ENCODE results near the gene HOXB7.
A peak's percentile ranks its signal among the peaks of the same experiment; 100 is the strongest.

HOXB7 gene

DNA sequence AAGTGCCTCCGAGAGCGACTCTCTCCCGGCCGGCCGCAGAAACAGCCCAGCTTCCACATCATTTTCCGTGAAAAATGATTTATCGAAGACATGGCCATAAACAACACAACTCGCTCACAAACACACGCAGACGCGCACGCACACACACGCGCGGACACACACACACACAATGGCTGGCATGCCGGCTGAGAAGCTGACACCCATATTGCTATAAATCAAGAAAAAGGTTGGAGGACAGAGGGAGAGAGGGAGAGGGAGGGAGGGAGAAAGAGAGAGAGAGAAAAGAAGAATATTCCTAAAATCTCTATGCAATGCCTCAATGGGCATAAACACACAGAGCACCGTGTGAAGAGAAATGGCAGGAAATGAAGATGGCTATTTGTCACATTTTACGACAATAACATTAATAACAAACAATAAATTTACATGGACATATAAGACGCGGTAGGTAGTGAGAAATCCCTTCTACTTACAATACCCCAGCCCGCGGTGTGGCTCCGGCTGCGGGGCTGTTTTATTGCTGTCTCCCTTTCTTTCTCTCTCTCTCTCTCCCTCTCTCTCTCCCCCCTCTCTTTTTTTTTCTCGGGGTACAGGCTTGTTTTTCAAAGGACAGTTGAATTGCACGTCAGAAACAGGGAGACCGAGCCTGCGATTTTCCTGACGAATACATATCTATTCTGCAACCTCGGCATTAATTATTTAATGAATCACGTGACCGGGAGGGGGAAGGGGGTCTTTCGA is 42.1 kb downstream of the HOXB7 start:
- ChIA-PET POLR2A (interaction anchor here (0.6 to 2.3 kb wide), 4 partner anchors 12 to 26 kb away, joined by 3 to 17 read pairs (median 4); no protein-coding TSS in a partner anchor), CTCF (interaction anchor here (0.7 to 3.6 kb wide), 10 partner anchors 8 to 261 kb away, joined by 3 to 22 read pairs (median 3); no protein-coding TSS in a partner anchor)
- TF ChIP-seq, protein P1, sequence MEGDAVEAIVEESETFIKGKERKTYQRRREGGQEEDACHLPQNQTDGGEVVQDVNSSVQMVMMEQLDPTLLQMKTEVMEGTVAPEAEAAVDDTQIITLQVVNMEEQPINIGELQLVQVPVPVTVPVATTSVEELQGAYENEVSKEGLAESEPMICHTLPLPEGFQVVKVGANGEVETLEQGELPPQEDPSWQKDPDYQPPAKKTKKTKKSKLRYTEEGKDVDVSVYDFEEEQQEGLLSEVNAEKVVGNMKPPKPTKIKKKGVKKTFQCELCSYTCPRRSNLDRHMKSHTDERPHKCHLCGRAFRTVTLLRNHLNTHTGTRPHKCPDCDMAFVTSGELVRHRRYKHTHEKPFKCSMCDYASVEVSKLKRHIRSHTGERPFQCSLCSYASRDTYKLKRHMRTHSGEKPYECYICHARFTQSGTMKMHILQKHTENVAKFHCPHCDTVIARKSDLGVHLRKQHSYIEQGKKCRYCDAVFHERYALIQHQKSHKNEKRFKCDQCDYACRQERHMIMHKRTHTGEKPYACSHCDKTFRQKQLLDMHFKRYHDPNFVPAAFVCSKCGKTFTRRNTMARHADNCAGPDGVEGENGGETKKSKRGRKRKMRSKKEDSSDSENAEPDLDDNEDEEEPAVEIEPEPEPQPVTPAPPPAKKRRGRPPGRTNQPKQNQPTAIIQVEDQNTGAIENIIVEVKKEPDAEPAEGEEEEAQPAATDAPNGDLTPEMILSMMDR (IDR thresholded peaks at IDR 0.05; ENCODE audit: insufficient read depth, low read length, missing control alignments), result no peak
- peak overlapping the region; percentile 29 for H3K4me3 ChIP-seq (ENCODE audit: low read depth, low read length)
- no peak for DNase-seq (ENCODE audit: low read depth, low spot score)

DNA sequence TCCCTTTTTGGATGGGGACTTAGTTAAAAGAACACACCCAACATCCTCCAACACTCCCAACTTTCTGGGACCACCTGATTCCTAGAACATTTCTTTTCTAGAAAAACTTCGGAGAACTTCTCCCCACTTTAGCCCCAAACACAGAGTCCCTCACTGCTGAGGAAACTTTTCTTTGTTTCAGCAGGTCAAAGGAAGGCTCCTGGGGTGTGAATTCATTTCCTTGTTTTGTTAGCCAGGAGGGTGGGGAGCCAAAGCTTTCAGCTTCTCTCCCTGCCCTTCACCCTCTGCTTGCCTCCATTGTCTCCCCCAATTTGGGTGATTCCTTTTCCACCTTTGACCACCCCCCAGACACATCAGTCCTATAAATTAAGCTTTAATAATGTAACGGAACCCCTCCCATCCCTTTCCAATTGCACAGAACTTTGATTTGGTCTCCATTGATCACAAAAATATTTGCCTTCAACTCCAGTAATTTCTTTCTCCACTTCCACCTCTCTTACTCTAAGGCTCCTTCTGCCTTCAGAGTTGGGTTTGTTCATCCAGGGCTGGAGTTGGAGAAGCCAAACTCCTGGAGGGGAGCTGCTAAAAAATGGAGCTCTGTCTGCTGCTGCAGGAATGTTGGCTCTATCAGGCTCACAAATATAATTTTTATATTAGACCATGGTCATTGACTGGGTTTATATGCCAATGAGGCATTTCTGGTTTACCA is 43.0 kb downstream of the HOXB7 start:
- ChIA-PET CTCF (interaction anchor here (0.7 to 3.6 kb wide), 9 partner anchors 8 to 260 kb away, joined by 3 to 22 read pairs (median 3); no protein-coding TSS in a partner anchor), POLR2A (interaction anchor here (0.6 to 1.9 kb wide), 5 partner anchors 9 to 25 kb away, joined by 3 to 7 read pairs (median 4); no protein-coding TSS in a partner anchor)

DNA sequence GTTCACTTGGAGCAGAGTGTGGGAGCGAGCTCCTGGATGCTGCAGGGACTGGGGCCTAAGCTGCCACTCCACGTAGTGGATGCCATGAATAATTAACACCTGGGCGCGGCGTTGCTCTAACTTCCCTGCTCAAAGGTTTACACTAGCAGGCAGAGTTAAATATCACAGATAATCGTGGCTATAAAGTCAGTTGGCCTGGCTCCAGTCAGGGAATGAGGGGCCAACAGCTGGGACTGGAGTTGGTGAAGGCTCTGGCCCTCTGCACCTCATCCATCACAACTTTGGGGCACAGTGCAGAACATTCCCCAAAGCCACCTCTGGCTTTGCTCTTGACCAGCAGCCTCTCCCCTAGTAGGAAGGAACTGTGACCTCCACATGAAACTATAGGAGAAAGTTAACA is 43.6 kb downstream of the HOXB7 start:
- no peak for DNase-seq (ENCODE audit: low read depth, low spot score)
- no peak overlapping the region; the same call in 1 of the 2 replicates for H3K4me3 ChIP-seq (ENCODE audit: low read depth, low read length)
- TF ChIP-seq, protein P1 (IDR thresholded peaks at IDR 0.05; ENCODE audit: insufficient read depth, low read length, missing control alignments), result no peak
- ChIA-PET POLR2A (interaction anchor here (1.1 to 1.9 kb wide), 5 partner anchors 10 to 23 kb away, joined by 3 to 7 read pairs (median 4); partner anchors contain the start of gene HOXB3), CTCF (interaction anchor here (1.0 to 3.6 kb wide), 7 partner anchors 9 to 259 kb away, joined by 3 to 22 read pairs (median 4); no protein-coding TSS in a partner anchor)

More for the DNA sequence above, 43.0 kb downstream of the HOXB7 start:
- no peak for DNase-seq (ENCODE audit: low read depth, low spot score)
- TF ChIP-seq, protein P1 (IDR thresholded peaks at IDR 0.05; ENCODE audit: insufficient read depth, low read length, missing control alignments), result no peak
- no peak overlapping the region for H3K4me3 ChIP-seq (ENCODE audit: low read depth, low read length)

DNA sequence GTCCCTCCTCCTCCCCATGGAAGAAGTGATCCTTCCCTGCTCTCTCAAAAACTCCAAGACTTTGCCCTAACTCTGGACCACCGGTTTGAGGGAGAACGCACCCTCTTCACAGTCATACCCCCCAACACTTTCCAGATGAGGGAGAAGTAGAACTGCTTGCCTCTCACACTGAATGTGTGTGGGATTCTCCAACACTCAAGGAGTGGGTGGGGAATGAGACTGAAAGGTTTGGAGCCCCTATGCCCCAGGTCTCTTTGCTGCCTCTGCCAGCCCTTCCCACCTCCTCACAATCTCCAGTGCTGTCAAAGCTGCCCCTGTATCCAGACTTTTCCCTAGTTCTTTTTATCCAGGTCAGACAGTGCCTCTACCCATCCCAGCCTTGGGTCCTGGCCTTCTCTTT is 44.1 kb downstream of the HOXB7 start:
- POLR2A ChIA-PET, result interaction anchor here (1.1 to 1.9 kb wide), 5 partner anchors 8 to 23 kb away, joined by 3 to 7 read pairs (median 3); partner anchors contain the start of gene HOXB3
- CTCF ChIA-PET, result interaction anchor here (1.9 to 3.6 kb wide), 2 partner anchors 10 to 215 kb away, joined by 4 to 15 read pairs; no protein-coding TSS in a partner anchor
- H3K4me3 ChIP-seq (ENCODE audit: low read depth, low read length), result no peak overlapping the region
- TF ChIP-seq, protein P1 (IDR thresholded peaks at IDR 0.05; ENCODE audit: insufficient read depth, low read length, missing control alignments), result no peak
- no peak for DNase-seq (ENCODE audit: low read depth, low spot score)

DNA sequence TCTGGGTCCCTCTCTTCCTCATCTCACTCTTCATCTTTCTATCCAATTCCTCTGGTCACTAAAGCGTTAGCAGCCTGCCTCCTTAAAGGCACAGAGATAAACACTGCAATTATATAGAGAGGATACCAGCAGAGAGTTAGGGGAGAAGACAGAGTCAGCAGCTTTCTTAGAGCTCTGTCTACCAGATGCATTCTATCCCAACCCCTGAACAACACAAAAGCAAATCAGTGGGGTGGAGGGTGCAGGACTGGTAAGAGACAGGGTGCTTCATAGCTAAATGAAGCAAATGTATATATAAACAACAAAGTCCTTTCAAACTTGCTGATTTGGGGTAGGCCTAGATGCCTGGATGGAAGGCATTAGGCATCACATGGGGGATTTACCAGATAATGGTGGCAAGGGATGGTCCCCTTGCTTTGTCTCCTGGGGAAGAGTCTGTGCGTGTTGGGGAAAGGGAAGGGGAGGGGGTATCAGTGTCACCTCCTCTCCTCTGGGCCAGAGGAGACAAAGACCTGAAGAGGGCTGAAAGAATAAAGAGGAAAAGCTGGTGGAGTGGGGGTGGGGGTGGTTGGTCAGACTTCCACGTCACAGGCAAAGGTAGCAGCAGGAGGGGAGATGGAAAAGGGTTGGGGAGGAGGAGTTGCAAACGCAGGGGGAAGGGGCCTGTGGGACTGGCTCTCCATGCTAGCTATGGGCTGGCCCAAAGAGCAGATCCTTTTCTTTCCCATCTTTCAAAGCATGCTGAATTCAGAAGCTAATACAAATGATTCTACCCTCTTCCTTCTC is 44.7 kb downstream of the HOXB7 start:
- ChIA-PET POLR2A (interaction anchor here (1.1 to 1.9 kb wide), 4 partner anchors 8 to 24 kb away, joined by 3 to 7 read pairs (median 3); partner anchors contain the start of gene HOXB3), CTCF (interaction anchor here (3.6 kb wide), 1 partner anchor 215 kb away, joined by 15 read pairs; no protein-coding TSS in a partner anchor)
- no peak for DNase-seq (ENCODE audit: low read depth, low spot score)
- TF ChIP-seq, protein P1 (IDR thresholded peaks at IDR 0.05; ENCODE audit: insufficient read depth, low read length, missing control alignments), result no peak
- H3K4me3 ChIP-seq (ENCODE audit: low read depth, low read length), result no peak overlapping the region

All from AG04449 (cell line).